Measurements from ENCODE around the gene LGALS3.

Gene LGALS3

GRCh38 chr14:55129428-55130195 lies 560 bp downstream of the LGALS3 start:
- DNase-seq (ENCODE audit: low spot score) = peak; percentile 82
- in situ Hi-C loops (cut with MboI; ENCODE audit: low sequenced_read_pairs, unreplicated experiment) = no loop called here

GRCh38 chr14:55130196-55130550 lies 1.1 kb downstream of the LGALS3 start:
- TF ChIP-seq, protein P1, sequence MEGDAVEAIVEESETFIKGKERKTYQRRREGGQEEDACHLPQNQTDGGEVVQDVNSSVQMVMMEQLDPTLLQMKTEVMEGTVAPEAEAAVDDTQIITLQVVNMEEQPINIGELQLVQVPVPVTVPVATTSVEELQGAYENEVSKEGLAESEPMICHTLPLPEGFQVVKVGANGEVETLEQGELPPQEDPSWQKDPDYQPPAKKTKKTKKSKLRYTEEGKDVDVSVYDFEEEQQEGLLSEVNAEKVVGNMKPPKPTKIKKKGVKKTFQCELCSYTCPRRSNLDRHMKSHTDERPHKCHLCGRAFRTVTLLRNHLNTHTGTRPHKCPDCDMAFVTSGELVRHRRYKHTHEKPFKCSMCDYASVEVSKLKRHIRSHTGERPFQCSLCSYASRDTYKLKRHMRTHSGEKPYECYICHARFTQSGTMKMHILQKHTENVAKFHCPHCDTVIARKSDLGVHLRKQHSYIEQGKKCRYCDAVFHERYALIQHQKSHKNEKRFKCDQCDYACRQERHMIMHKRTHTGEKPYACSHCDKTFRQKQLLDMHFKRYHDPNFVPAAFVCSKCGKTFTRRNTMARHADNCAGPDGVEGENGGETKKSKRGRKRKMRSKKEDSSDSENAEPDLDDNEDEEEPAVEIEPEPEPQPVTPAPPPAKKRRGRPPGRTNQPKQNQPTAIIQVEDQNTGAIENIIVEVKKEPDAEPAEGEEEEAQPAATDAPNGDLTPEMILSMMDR (IDR thresholded peaks at IDR 0.05; ENCODE audit: borderline replicate concordance, control extremely low read depth, extremely low read depth, insufficient read depth, missing control alignments) = no peak
- no peak for DNase-seq (ENCODE audit: low spot score)
- in situ Hi-C loops (cut with MboI; ENCODE audit: low sequenced_read_pairs, unreplicated experiment) = no loop called here

More at GRCh38 chr14:55129428-55130195, 560 bp downstream of the LGALS3 start:
- TF ChIP-seq, protein P1 (IDR thresholded peaks at IDR 0.05; ENCODE audit: borderline replicate concordance, control extremely low read depth, extremely low read depth, insufficient read depth, missing control alignments) = no peak

DNA sequence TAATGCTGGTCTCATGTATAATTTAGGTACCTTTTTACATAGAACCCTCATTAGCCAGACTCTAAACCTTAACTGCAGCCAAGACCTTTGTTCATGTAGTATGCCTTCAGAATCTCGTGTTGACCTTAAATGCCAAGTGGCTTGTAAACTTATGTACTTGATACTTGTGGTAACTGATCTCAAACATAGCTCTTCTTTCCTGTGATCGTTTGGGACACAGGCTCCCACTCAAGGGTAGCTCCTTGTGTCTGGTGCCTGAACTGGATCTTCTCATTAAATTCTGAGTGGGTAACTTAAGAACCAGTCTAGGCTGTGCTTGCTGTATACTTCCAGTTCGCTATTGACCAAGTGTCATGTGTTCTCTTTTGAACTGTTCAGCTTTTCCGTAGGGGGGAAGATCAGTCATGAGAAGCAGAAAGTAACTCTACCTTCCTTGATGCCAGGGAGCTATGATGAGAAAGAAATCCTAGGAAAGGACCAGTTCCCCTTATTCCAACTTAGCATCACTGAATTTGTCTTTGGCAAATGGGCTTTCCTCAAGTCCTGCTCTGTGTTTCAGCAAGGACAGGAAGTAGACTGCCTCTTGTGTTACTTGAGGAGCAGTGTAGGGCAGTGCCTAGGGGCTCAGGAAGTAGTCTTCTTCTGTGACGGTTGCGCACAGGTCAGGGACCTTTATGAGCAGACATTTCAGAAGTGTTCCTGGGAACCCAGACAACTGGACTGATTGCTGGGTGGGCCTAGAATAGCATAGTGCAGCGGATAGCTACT lies 2.5 kb downstream of the LGALS3 start:
- in situ Hi-C loops (cut with MboI; ENCODE audit: low sequenced_read_pairs, unreplicated experiment) = no loop called here
- no peak for DNase-seq (ENCODE audit: low spot score)
- TF ChIP-seq, protein P1 (IDR thresholded peaks at IDR 0.05; ENCODE audit: borderline replicate concordance, control extremely low read depth, extremely low read depth, insufficient read depth, missing control alignments) = no peak

- no peak for DNase-seq (ENCODE audit: low spot score)
- in situ Hi-C loops (cut with MboI; ENCODE audit: low sequenced_read_pairs, unreplicated experiment) = no loop called here
- TF ChIP-seq, protein P1 (IDR thresholded peaks at IDR 0.05; ENCODE audit: borderline replicate concordance, control extremely low read depth, extremely low read depth, insufficient read depth, missing control alignments) = no peak
Observed at GRCh38 chr14:55133416-55133815, 4.4 kb downstream of the LGALS3 start.

GRCh38 chr14:55136241-55136640 lies 7.2 kb downstream of the LGALS3 start:
- TF ChIP-seq, protein P1 (IDR thresholded peaks at IDR 0.05; ENCODE audit: borderline replicate concordance, control extremely low read depth, extremely low read depth, insufficient read depth, missing control alignments) = no peak
- no peak for DNase-seq (ENCODE audit: low spot score)
- in situ Hi-C loops (cut with MboI; ENCODE audit: low sequenced_read_pairs, unreplicated experiment) = no loop called here

DNA sequence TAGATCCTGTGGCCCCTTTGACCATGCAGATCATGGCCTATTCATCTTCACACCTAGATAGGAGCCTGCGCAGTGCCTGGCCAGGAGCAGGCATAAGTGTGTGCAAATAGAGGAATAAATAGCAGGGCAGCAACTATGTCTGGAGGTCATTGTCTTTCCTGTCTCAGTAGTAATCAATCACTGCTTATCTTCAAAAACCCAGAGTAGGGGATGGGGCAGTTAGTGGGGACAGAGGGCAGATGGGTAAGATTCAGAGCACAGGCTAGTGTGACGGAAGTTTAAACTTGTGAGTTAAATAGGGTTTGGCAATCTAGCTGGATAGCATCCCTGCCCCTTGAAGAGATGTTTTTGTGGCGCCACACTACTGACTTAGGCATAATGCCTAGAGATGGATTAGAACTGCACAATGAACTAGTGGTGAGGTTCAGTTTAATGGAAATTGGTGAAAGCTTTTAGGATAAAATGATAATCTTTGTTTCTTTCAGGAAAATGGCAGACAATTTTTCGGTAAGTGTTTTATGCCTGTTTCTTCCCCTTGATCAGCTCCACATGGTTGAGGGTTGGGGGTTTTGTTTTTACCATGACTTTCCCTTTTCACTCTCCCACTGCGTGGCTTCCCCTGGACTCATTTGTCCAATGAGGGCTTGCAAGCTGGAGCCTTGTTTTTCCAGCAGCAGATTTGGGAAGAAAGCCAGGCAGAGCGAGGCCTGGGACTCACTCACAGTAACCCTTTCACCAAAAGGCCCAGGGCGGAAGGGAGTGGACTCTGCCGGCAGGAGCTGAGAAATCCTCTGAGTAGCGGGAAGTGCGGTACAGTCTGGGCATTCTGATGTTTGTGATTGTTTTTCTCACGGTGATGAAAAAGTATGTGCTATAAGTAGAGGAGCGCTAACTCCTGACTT lies 8.1 kb downstream of the LGALS3 start:
- TF ChIP-seq, protein P1 (IDR thresholded peaks at IDR 0.05; ENCODE audit: borderline replicate concordance, control extremely low read depth, extremely low read depth, insufficient read depth, missing control alignments) = no peak
- DNase-seq (ENCODE audit: low spot score) = no peak
- in situ Hi-C loops (cut with MboI; ENCODE audit: low sequenced_read_pairs, unreplicated experiment) = no loop called here
